HK-2 (cell line): ENCODE results near the gene HOXA13.

Source experiments
- DNase-seq: peaks from one replicate; pipeline ENCODE4 v3.0.0-alpha.2; 2018; ENCODE audit not compliant: unreplicated experiment

The HOXA13 gene

DNA sequence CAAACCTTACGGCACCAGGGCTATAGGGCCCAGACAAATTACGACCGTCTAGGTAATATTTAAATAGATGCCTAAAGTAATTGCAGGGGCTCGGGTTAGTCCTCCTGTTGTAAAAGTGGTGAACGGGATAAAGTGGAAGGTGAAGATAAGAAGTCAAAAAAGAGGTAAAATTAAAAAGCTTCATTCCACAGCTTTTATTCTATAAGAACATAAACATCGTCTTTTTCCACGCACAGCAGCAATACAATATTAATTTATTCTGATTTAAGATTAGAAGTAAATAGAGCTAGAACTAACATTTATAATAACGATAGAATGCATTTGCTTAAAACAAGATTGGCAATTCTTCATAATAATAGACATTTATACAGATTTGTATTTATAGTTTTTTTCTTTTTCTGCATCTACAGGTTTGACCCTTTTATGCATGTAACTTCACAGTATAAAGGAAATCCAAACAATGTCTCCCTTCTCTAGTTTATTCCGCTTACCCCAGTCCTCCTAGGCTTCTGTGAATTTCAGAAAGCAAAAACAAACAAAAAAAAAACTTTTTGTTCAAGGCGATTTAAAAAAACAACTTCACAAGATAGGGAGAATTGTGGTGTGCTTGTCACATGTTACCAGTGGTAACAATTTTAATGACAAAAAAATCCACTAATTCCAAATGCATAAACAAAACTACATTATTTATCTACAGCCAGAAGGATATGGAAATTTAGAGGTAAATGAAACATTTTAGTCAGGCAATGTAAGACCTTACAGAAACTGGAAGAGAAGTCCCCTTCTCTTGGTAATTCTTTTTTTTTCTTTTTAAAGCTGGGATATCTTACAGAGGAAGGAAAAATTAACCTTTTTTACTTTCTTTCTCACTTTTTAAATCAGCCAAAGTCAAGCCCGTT, 29.2 kb downstream of the HOXA13 start:
- DNase-seq: no peak

DNA sequence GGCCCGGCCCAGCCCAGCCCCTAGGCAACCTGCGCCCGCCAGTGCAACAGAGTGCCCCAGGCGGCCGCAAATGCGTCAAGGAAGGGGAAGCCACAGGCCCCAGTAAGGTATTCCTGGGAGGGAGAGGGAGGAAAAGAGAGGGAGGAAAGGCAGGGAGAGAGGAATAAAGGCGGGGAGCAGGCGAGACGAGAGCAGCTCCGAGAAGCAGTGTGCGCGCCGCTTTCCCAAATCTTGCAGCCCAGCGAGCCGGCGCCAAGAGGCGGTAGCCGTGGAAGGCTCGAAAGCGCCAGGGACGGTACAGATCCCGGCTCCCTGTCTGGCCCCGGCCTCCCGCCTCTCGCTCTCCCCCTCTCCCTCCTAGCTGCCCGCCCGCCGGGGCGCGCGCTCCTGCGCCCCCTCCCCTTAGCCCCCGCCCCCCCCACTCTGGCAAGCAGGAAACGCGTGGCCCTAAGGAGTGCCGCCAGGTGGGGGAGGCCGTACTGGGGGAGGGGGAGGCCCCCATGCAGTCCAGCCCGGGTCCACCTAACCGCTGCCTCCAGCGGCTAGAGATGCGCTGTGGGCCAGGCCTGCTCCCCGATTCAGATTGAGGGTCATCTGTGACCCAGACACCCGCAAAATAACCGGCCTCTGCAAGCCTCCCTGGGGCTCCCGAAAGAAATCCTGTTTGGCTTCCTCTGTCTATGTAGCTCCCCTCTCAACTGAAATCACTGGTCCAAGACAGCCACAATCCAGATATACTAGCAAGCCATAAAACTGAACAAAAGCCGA, 30.0 kb downstream of the HOXA13 start:
- peak; percentile 79 for DNase-seq

DNA sequence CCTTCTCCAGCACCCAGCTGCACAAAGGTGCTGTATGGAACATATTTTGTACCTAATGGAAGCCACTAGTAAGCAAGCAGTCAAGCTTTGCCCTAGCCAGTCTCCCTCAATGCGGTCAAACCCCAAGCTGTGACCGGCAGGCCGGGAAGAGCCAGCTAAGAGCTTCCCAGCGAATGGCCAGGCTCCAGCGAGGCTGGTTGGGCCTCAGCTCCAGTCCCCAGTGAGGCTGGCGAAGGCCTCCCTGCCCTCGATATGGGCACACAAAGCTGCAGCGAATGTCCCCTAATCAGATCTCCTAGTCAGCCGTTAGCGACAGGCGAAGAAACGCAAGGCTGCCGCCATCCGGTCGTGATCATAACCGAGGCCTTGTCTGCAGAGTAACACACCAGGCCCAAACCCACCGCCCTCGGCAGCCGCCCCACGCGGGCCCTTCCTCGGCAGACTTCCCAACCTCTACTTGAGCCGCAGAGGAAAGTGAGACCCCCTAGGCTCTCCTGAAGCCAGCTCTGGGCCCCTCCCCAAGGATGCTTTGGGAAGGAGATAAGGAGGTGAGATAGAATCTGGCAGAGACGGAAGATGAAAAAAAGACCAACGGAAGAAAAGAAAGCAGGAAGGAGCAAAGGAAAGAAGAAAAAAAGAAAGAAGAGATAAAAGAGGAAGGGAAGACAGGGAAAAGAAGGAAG, 31.5 kb downstream of the HOXA13 start:
- DNase-seq: peak; percentile 74

DNA sequence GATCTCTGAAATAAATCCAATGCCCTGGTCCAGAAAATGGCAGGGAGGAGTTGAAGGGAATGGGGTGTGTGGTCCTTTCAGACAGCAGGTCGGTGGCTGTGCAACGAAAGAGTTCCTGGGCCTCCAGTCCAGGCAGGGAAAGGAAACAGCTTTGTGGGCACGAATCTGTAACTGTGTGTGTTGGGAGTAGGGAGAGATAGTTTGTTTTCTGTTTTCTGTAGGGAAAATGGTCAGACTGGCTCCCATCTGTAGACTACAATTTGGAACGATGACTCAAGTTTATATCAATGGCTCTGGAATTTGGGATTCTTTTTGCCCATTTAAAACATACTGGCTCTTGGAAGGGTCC, 32.0 kb downstream of the HOXA13 start:
- no peak for DNase-seq

DNA sequence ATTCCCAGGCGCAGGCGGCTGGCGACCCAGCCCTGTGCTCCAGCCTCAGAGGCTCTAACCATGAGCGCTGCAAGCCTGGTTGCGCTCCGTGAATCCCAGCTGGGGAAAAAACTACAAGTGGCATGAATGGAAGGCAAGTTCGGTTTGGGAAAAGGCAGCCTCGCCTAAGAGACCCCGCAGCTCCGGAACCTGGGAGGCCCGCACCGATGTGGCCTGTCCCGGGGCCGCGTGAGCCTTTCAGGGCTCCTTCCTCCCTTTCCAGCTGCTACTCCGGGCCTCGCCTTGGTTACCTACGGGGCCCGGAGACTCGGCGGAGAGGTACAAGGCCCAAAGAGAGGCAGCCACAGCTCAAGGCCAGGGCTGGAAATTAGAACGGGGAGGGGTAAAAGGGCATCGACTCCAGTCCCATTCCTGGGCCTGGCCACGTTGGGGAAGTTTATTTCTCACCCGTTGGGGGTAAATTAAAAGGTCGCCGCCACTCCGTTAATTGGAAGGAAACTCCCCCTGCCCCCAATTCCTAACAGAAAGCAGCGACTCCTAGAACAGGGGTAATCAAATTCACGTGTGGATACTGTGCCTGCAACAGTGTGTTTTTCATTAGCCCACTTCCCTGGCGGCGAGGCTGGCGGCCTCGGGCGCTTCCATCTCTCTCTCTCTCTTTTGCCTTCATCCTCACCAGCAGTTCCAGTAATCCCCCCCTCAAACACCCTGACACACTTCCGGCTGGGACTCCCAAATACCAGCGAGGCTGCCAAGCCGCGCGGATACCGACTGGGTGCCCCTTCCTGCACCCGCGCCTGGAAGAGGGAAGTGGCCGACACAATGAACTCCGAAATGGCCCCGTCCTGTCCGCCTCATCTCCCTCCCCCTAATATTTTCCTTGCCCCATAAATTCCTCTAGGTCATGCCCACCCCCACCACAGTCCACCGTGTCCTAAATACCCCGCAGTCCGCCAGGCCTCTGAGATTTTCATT, 33.1 kb downstream of the HOXA13 start:
- peak; percentile 83 for DNase-seq

DNA sequence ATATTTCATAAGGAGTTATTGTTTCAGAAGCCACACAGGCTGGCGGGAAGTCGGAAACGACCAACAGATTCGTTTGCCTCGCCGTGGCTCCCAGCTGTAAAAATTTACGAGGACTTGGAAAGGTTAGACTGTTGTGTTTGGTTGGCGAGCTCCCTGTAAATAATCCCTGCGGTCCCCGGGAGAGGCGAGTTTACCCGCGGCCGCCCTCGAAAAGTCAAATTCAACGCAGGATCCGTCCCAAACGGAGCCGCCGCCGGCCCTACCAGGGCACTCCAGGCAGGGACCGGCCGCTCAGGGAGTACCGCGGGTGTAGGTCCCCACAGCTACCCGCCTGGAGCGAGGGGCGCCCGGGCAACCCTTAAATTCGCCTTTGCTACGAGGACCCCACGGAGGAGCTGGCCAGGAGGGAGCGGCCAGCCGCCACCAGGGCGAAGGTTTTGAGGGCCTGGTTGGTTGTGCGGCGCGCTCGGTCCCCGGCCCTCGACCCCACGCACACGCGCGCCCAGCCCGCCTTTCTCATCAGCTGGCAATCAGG, 33.8 kb downstream of the HOXA13 start:
- peak; percentile 56 for DNase-seq

DNA sequence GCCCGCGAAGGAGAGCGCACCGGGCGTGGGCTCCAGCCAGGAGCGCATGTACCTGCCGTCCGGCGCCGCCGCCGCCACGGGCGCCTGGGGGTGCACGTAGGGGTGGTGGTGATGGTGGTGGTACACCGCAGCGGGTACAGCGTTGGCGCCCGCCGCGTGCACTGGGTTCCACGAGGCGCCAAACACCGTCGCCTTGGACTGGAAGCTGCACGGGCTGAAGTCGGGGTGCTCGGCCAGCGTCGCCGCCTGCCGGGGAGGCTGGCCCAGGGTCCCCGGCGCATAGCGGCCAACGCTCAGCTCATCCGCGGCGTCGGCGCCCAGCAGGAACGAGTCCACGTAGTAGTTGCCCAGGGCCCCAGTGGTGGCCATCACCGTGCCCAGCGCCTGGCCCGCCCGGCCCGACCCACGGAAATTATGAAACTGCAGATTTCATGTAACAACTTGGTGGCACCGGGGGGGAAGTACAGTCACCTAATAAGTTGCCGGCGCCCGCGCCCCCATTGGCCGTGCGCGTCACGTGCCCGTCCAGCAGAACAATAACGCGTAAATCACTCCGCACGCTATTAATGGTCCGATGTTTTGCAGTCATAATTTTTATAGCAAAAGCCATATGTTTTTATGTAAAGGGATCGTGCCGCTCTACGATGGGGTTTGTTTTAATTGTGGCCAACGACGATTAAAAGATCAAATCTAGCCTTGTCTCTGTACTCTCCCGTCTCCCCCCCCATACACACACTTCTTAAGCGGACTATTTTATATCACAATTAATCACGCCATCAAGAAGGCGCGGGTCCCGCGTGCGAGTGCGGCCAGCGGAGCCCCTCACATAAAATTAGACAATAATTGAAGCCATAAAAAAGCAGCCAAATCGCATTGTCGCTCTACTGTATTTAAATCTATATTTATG, 34.5 kb downstream of the HOXA13 start, which contains the start of gene HOXA9:
TSS of gene HOXA9 (minus strand) at position 449 of the 907 bp plus-strand sequence. CDS start at position 369, 80 bp downstream.
- DNase-seq: peak; percentile 86

DNA sequence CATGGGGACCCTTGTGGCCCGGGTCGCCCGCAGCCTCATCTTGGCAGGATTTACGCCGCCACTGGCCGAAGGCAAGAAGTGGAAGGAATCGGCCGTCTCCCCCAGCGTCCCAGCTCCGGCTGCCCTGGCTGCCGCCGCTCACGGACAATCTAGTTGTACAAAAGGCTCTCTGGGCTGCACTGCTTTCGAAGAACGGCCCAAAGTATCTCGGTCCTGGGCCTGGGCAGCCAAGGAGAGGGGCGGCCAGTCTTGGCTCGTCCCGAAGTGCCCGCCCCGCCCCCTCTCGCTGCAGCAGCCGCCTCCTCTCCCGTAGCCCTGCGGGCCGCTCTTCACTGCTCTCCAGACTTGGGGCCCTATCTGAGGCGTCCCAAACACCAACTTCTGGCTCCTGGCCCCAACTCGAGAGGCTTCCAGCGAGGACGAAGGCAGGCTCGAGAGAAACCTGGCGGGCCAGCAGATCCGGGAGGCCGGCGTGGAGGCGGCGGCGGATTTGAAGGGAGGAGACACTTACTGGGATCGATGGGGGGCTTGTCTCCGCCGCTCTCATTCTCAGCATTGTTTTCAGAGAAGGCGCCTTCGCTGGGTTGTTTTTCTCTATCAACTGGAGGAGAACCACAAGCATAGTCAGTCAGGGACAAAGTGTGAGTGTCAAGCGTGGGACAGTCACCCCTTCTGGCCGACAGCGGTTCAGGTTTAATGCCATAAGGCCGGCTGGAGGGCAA, 35.4 kb downstream of the HOXA13 start:
- peak; percentile 56 for DNase-seq

DNA sequence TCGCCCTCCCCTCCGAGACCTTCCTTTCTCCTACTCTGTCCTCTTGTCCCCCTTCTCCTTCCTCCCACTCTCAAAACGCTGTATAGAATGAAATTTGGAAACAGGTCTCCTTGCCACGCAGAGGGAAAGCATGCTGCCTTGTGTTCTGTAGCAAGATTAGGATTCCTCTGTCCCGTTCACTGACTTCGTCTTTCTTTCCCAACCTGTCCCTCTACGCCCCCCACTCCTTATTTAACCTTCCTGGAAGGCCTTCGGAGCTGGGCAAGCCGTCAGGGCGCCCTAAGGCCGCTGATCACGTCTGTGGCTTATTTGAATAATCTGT, 35.9 kb downstream of the HOXA13 start:
- DNase-seq: no peak

DNA sequence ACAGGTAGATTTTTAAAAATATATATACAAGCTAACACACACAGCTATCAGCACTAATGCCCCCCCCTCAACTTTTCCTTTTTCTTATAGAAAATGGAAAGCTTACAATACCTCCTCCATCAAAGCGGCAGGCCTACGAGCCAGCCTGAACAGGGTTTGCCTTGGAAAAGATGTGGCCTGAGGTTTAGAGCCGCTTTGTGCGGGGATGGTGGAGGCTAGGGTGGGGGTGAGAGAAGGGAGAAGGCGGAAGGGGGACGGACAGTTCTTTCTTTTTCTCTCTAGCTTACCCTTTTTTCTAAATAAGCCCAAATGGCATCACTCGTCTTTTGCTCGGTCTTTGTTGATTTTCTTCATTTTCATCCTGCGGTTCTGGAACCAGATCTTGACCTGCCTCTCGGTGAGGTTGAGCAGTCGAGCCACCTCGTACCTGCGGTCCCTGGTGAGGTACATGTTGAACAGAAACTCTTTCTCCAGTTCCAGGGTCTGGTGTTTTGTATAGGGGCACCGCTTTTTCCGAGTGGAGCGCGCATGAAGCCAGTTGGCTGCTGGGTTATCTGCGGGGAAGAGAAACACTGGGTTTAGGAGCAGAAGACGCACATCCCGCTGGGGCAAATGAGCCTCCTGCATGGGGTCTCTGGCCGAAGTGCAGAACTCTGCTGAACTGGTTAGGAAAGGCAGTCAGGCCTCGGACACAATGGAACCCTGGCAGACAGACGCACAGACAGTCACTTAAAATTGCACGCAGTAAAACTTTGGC, 36.4 kb downstream of the HOXA13 start:
- no peak for DNase-seq

DNA sequence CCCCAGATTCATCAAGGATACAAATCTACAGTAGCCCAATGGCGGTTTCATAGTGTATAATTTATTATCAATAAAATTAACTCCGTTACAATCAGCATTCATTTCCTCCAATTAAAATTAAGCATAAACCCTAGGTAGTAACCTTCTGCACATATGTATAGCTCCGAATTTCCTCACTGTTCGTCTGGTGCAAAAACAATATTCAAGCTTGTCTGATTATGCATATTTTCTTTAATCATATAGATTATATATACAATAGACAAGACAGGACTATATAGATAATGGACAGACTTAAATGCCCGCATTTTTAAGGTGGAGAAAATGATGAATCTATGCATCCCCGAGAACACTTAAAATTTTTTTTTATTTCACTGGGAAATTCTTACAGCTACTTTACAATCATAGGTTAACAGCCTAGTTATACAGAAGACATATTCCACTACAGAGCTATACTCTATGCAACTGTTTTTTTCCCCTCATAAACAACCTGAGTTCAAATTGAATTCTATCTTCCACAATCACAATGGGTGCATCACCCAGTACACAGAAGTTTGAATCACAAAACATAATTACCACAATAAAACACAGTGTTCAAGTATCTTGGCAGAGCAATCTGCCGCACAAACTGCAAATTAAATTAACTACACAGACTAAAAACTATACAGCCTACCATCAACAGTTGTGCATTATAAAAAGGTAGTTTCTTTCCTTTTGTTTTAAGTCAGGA, 37.2 kb downstream of the HOXA13 start:
- DNase-seq: no peak

DNA sequence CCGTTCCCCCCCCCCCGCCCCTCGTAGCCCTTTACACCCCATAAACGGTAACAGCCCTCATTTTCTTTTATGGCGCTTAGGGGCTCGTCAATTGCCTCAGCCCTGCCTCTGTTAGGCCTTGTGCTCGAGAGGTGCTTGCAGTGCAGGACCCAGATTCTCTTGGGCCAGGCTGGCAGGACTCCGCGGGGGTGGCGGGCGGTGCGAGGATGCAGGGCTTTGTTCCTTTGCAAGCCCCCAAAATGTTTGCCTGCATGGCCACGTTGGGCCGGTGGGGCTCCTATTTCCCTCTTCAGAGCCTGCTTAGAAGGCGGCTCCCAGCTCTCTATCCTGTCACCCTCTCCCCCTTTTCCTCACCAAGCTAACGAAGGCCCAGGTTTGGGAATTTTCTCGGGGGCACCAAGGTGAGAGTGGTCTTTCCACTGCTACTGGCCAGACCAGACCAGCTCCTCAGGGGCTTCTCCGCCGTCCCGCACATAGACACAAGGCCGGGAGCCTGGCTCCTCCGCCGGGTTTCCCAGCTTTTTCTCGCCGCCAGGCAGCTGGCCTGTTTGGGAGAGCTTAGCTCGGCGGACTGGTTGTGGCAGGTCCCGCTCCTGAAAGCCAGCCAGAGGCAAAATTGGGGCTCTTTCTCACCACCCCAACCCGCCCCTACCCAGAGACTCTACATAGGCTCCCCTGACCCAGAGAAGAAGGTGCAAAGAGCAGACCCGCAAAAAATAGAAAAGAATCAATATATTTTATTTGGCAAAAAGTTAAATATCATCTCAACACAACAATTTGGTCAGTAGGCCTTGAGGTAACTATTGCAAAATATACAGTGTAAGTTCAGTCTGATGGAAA, 38.0 kb downstream of the HOXA13 start:
- DNase-seq: no peak

DNA sequence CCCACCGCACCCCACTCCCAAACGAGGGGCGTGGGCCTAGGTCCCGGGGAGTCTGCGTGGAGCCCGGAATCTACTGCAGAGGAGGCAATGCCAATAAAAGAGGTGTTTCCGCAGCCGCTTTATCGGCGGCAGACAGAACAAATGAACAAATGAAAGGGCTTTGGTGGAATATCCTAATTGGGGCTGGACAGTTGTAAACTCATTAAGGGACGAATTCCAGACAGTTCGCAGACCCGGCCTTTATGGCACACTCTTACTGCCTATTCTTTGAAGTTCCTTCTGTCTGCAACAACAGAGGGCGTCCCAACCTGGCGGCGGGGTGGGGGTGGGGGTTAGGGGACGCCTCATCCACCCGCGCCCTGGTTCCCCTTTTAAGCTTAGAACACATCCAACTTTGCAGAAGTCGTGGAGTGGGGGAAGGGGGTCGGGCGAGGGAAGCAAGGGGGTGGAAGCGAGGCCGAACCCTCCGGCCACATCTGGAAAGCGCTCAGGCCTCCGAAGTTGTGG, 38.6 kb downstream of the HOXA13 start:
- DNase-seq: peak; percentile 76

DNA sequence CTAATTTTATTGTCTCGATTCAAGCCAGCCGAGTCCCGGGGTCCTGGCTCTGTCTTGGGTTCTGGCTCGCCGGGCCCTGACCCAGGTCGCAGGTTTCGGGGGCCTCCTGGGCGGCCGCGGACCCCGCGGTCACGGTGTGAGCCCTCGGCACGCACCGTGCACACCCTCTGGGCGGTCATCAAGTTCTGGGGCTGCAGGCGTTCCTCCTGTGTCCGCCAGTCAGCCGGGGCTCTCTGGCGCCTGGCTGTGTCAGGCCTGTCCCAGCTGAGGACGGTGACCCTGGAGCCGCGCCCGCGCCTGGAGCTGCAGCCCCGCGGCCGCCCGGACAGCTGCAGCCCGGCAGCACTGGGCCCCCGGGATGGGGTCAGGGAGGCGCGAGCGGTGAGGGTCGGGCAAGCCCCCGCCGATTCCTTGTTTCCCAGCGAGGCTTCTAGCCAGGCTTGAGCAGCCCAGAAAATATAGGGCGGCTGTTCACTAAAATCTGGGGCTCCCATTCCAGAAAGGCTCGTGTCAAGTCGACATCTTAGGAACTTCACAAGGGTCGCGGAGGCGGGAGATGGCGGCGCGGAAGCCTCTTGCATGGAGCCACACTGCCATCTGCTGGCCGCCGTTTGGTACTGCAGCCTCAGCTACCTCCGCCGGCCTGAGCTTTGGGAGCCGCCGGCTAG, 39.2 kb downstream of the HOXA13 start:
- peak; percentile 94 for DNase-seq

DNA sequence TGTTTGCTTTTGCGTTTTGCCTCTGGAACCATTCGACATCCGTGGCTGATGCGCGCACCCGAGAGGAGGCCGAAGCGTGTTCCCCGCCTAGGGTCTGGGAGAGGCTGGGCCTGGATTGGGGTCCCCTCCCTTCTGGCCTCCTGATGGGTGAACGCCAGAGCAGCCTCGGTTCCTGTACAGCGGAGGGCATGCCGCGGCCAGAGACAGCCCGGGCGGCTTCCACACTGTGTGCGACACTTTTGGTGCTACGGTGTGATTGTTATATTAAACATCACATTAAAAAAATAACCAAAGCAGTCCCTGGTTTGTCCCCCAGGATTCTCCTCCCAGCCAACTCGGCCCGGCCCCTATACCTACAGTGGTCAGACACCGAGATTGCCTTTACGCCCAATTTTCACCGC, 39.7 kb downstream of the HOXA13 start:
- DNase-seq: no peak
